Measurements from ENCODE around the gene ANKEF1. TPM values are rescaled to one million over a fixed set of nuclear protein-coding genes. Genes with fewer than 3 reads are reported as not detected.

ANKEF1 gene
- total and polyA plus RNA-seq, 2 donors (not counting 1 experiment from before 2014, with no cell fraction given), result 1.1 to 3.0 TPM

DNA sequence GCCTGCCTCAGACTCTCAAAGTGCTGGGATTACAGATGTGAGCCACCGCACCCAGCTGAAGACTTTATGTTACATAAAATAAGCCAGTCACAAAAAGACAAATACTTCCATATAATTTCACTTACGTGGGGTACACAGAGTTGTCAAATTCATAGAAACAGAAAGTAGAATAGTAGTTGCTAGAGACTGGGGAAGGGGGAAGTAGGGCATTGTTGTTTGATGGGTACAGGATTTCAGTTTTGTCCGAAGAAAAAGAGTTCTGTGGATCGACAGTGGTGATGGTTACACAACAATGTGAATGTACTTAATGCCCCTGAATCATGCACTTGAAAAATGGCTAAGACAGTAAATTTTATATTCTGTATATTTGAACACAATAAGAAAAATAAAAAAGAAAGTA is 41.6 kb upstream of the ANKEF1 start:
- Mint-ChIP-seq H3K9me3 (ENCODE audit: insufficient read depth) (peaks cover 3% of the 10 kb centered on the region), H3K27me3 (peaks cover 11% of the 10 kb centered on the region), H3K4me3 (no peak overlapping the region), H3K4me1 (no peaks in the 10 kb centered on the region), H3K27ac (no peak overlapping the region)
- DNase-seq (no peak), ATAC-seq (ENCODE audit: low read depth) (no peak)
- intact Hi-C loops (cut with micrococcal nuclease), result no loop called here
- Histone ChIP-seq H2AFZ (ENCODE audit: insufficient read depth, low read depth, low read length, poor library complexity, severe bottlenecking) (no peak overlapping the region), H3K27me3 (replicated peaks in 1 of 4; ENCODE audit: control extremely low read depth in 1 of 4, control insufficient read depth in 3 of 4, insufficient read depth in 4 of 4, low read length in 3 of 4) (no peaks in the 10 kb centered on the region), H3K4me3 (ENCODE audit: control extremely low read depth in 1 of 5, extremely low read depth in 1 of 5, insufficient read depth in 1 of 5, low read depth in 2 of 5, low read length in 4 of 5) (no peak overlapping the region), H4K20me1 (ENCODE audit: control insufficient read depth, insufficient read depth, low read length, poor library complexity, severe bottlenecking) (no peaks in the 10 kb centered on the region), H3K36me3 (replicated peaks in 1 of 2; ENCODE audit: control extremely low read depth in 1 of 2, control insufficient read depth in 1 of 2, extremely low read depth in 1 of 2, insufficient read depth in 2 of 2, low read length in 1 of 2) (no peaks in the 10 kb centered on the region), H3K9ac (ENCODE audit: low read length) (no peak overlapping the region), H3K27ac (ENCODE audit: low read length in 2 of 2) (no peak overlapping the region), H3K79me2 (ENCODE audit: control insufficient read depth, insufficient read depth, low read length) (no peaks in the 10 kb centered on the region), H3K4me1 (ENCODE audit: control insufficient read depth in 2 of 2, insufficient read depth in 2 of 2, low read length in 2 of 2) (no peaks in the 10 kb centered on the region), H3K4me2 (replicated peaks; ENCODE audit: low read depth, low read length, poor library complexity, severe bottlenecking) (no peak overlapping the region), H3K9me3 (ENCODE audit: control extremely low read depth in 1 of 3, control insufficient read depth in 2 of 3, insufficient read depth in 1 of 3, low read length in 2 of 3) (no peaks in the 10 kb centered on the region)
- 70% methylated on average over 2 of the region's 4 CpGs for WGBS (ENCODE audit: insufficient coverage)
- POLR2A ChIA-PET, result no interaction called here
- TF ChIP-seq EZH2 (IDR thresholded peaks at IDR 0.05; ENCODE audit: borderline replicate concordance, insufficient read depth, low read depth, low read length, poor library complexity, severe bottlenecking), result no peak
- TF ChIP-seq, protein P1, sequence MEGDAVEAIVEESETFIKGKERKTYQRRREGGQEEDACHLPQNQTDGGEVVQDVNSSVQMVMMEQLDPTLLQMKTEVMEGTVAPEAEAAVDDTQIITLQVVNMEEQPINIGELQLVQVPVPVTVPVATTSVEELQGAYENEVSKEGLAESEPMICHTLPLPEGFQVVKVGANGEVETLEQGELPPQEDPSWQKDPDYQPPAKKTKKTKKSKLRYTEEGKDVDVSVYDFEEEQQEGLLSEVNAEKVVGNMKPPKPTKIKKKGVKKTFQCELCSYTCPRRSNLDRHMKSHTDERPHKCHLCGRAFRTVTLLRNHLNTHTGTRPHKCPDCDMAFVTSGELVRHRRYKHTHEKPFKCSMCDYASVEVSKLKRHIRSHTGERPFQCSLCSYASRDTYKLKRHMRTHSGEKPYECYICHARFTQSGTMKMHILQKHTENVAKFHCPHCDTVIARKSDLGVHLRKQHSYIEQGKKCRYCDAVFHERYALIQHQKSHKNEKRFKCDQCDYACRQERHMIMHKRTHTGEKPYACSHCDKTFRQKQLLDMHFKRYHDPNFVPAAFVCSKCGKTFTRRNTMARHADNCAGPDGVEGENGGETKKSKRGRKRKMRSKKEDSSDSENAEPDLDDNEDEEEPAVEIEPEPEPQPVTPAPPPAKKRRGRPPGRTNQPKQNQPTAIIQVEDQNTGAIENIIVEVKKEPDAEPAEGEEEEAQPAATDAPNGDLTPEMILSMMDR (IDR thresholded peaks at IDR 0.05), result no peak
- CTCF ChIA-PET, result no interaction called here

GRCh38 chr20:9994676-9995075 is 40.1 kb upstream of the ANKEF1 start:
- Histone ChIP-seq H3K4me1 (ENCODE audit: control insufficient read depth in 2 of 2, insufficient read depth in 2 of 2, low read length in 2 of 2) (peaks cover 0 to 2% of the 10 kb centered on the region in 2 donors), H4K20me1 (ENCODE audit: control insufficient read depth, insufficient read depth, low read length, poor library complexity, severe bottlenecking) (no peaks in the 10 kb centered on the region), H3K27me3 (replicated peaks in 1 of 4; ENCODE audit: control extremely low read depth in 1 of 4, control insufficient read depth in 3 of 4, insufficient read depth in 4 of 4, low read length in 3 of 4) (no peaks in the 10 kb centered on the region), H3K27ac (ENCODE audit: low read length in 2 of 2) (no peak overlapping the region), H3K36me3 (replicated peaks in 1 of 2; ENCODE audit: control extremely low read depth in 1 of 2, control insufficient read depth in 1 of 2, extremely low read depth in 1 of 2, insufficient read depth in 2 of 2, low read length in 1 of 2) (no peaks in the 10 kb centered on the region), H3K4me3 (ENCODE audit: control extremely low read depth in 1 of 5, extremely low read depth in 1 of 5, insufficient read depth in 1 of 5, low read depth in 2 of 5, low read length in 4 of 5) (no peak overlapping the region), H3K79me2 (ENCODE audit: control insufficient read depth, insufficient read depth, low read length) (no peaks in the 10 kb centered on the region), H3K9me3 (ENCODE audit: control extremely low read depth in 1 of 3, control insufficient read depth in 2 of 3, insufficient read depth in 1 of 3, low read length in 2 of 3) (no peaks in the 10 kb centered on the region), H2AFZ (ENCODE audit: insufficient read depth, low read depth, low read length, poor library complexity, severe bottlenecking) (no peak overlapping the region), H3K4me2 (replicated peaks; ENCODE audit: low read depth, low read length, poor library complexity, severe bottlenecking) (no peak overlapping the region), H3K9ac (ENCODE audit: low read length) (no peak overlapping the region)
- peaks cover 3% of the 10 kb centered on the region for H3K9me3 Mint-ChIP-seq (ENCODE audit: insufficient read depth)
- no peak overlapping the region for H3K4me3 Mint-ChIP-seq
- intact Hi-C loops (cut with micrococcal nuclease), result no loop called here
- ChIA-PET CTCF (no interaction called here), POLR2A (no interaction called here)
- DNase-seq (no peak), ATAC-seq (ENCODE audit: low read depth) (no peak)
- H3K27ac Mint-ChIP-seq, result no peak overlapping the region
- peaks cover 6% of the 10 kb centered on the region for H3K27me3 Mint-ChIP-seq
- TF ChIP-seq, protein P1 (IDR thresholded peaks at IDR 0.05), result no peak
- TF ChIP-seq EZH2 (IDR thresholded peaks at IDR 0.05; ENCODE audit: borderline replicate concordance, insufficient read depth, low read depth, low read length, poor library complexity, severe bottlenecking), result no peak
- H3K4me1 Mint-ChIP-seq, result peaks cover 2% of the 10 kb centered on the region
